ENCODE results near the gene SSTR1. TPM values are rescaled to one million over a fixed set of nuclear protein-coding genes. Genes with fewer than 3 reads are reported as not detected.

Gene SSTR1
- total RNA-seq, 4 donors from 2014 or later, result 0.33 to 0.97 (median 0.58) TPM

- peaks cover 0 to 3% (median 0%) of the 10 kb centered on the region in 4 donors for H3K9me3 ChIP-seq
- no peaks in the 10 kb centered on the region for H3K27me3 ChIP-seq
- intact Hi-C loops (cut with DNase I), result no loop called here
- 96% methylated on average over 2 of the region's 2 CpGs for WGBS
- no peak for TF ChIP-seq EP300 (IDR thresholded peaks at IDR 0.05)
- no peak for TF ChIP-seq CTCF (IDR thresholded peaks at IDR 0.05)
- TF ChIP-seq POLR2A (IDR thresholded peaks at IDR 0.05; ENCODE audit: low read depth), result no peak
- no peak for TF ChIP-seq POLR2AphosphoS5 (IDR thresholded peaks at IDR 0.05)
- H3K36me3 ChIP-seq, result no peaks in the 10 kb centered on the region
- no peak for DNase-seq (ENCODE audit: extremely low spot score)
- no peak overlapping the region for H3K4me3 ChIP-seq
- H3K27ac ChIP-seq (replicated peaks in 1 of 4), result no peak overlapping the region
- H3K4me1 ChIP-seq, result no peaks in the 10 kb centered on the region
These were observed 33.0 kb upstream of the SSTR1 start for GRCh38 chr14:38174711-38175110.

GRCh38 chr14:38175658-38176057 lies 32.0 kb upstream of the SSTR1 start:
- no peaks in the 10 kb centered on the region for H3K36me3 ChIP-seq
- no peak overlapping the region for H3K4me3 ChIP-seq
- intact Hi-C loops (cut with DNase I), result no loop called here
- no peak overlapping the region for H3K27ac ChIP-seq (replicated peaks in 1 of 4)
- H3K27me3 ChIP-seq, result no peaks in the 10 kb centered on the region
- TF ChIP-seq POLR2A (IDR thresholded peaks at IDR 0.05; ENCODE audit: low read depth) (no peak), POLR2AphosphoS5 (IDR thresholded peaks at IDR 0.05) (no peak), EP300 (IDR thresholded peaks at IDR 0.05) (no peak), CTCF (IDR thresholded peaks at IDR 0.05) (no peak)
- peaks cover 0 to 3% (median 0%) of the 10 kb centered on the region in 4 donors for H3K9me3 ChIP-seq
- DNase-seq (ENCODE audit: extremely low spot score), result no peak
- no peaks in the 10 kb centered on the region for H3K4me1 ChIP-seq
- 83% methylated on average over 2 of the region's 2 CpGs for WGBS

GRCh38 chr14:38176379-38176778 lies 31.3 kb upstream of the SSTR1 start:
- intact Hi-C loops (cut with DNase I), result no loop called here
- Histone ChIP-seq H3K4me1 (no peaks in the 10 kb centered on the region), H3K9me3 (peaks cover 0 to 3% (median 0%) of the 10 kb centered on the region in 4 donors), H3K36me3 (no peaks in the 10 kb centered on the region), H3K27me3 (no peaks in the 10 kb centered on the region), H3K27ac (replicated peaks in 1 of 4) (no peak overlapping the region), H3K4me3 (no peak overlapping the region)
- TF ChIP-seq POLR2AphosphoS5 (IDR thresholded peaks at IDR 0.05), result no peak
- no peak for TF ChIP-seq POLR2A (IDR thresholded peaks at IDR 0.05; ENCODE audit: low read depth)
- no peak for TF ChIP-seq CTCF (IDR thresholded peaks at IDR 0.05)
- TF ChIP-seq EP300 (IDR thresholded peaks at IDR 0.05), result no peak
- WGBS, result 35% methylated on average over 1 of the region's 1 CpG
- DNase-seq (ENCODE audit: extremely low spot score), result no peak

- no peak overlapping the region for H3K27ac ChIP-seq (replicated peaks in 1 of 4)
- no peak for DNase-seq (ENCODE audit: extremely low spot score)
- intact Hi-C loops (cut with DNase I), result no loop called here
- TF ChIP-seq POLR2AphosphoS5 (IDR thresholded peaks at IDR 0.05) (no peak), CTCF (IDR thresholded peaks at IDR 0.05) (no peak), EP300 (IDR thresholded peaks at IDR 0.05) (no peak), POLR2A (IDR thresholded peaks at IDR 0.05; ENCODE audit: low read depth) (no peak)
- no peak overlapping the region for H3K4me3 ChIP-seq
- no peaks in the 10 kb centered on the region for H3K36me3 ChIP-seq
- no peaks in the 10 kb centered on the region for H3K4me1 ChIP-seq
- peaks cover 0 to under 1% (median 0%) of the 10 kb centered on the region in 4 donors for H3K9me3 ChIP-seq
- H3K27me3 ChIP-seq, result no peaks in the 10 kb centered on the region
These were observed 23.6 kb upstream of the SSTR1 start for GRCh38 chr14:38184132-38184531.

- Histone ChIP-seq H3K9me3 (no peaks in the 10 kb centered on the region), H3K36me3 (no peaks in the 10 kb centered on the region), H3K4me3 (no peak overlapping the region), H3K27me3 (no peaks in the 10 kb centered on the region), H3K27ac (replicated peaks in 1 of 4) (no peak overlapping the region), H3K4me1 (no peaks in the 10 kb centered on the region)
- no peak for DNase-seq (ENCODE audit: extremely low spot score)
- no peak for TF ChIP-seq POLR2AphosphoS5 (IDR thresholded peaks at IDR 0.05)
- TF ChIP-seq CTCF (IDR thresholded peaks at IDR 0.05), result no peak
- no peak for TF ChIP-seq EP300 (IDR thresholded peaks at IDR 0.05)
- TF ChIP-seq POLR2A (IDR thresholded peaks at IDR 0.05; ENCODE audit: low read depth), result no peak
- intact Hi-C loops (cut with DNase I), result no loop called here
- 71% methylated on average over 1 of the region's 1 CpG for WGBS
These were observed 22.0 kb upstream of the SSTR1 start for GRCh38 chr14:38185671-38186070.

All from esophagus muscularis mucosa (tissue), 4 donors.